HG03066 (cell line): ENCODE data around the gene MYF5.
"Not testable (repeated sequence)": the region's sequence is repeated elsewhere in the genome, so short reads cannot be mapped to it uniquely, and the experiment has no call there.

Source experiments
- ATAC-seq: cut with Tn5 transposase; IDR thresholded peaks from one replicate; pipeline ENCODE4 v1.9.1; 2021; ENCODE audit warnings: low read depth; ENCODE audit not compliant: unreplicated experiment

MYF5 gene

GRCh38 chr12:80716696-80717469, at the start of gene MYF5:
MYF5 (plus strand) TSS chr12:80716912; CDS start chr12:80717064, 152 bp downstream.
- no peak for ATAC-seq

DNA sequence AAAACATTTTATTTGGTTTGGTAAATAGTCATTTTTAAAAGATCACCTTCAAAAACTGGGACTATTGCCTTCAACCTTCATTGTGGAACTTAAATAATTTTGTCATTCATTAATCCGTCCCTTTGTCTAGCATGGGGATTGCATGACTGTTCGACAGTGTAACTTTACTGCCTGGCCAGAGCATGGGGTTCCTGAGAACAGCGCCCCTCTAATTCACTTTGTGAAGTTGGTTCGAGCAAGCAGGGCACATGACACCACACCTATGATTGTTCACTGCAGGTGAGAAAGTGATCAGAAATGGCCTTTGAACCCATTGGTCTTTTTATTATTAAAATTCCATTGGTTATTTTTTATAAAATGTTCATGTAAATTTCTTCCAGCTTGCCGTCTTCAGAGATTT, 46.5 kb upstream of the MYF5 start:
- no peak for ATAC-seq

- ATAC-seq: not testable (repeated sequence)
These were observed 40.6 kb upstream of the MYF5 start for GRCh38 chr12:80676042-80676636.

- no peak for ATAC-seq
These were observed 39.9 kb upstream of the MYF5 start for GRCh38 chr12:80676856-80677255.

GRCh38 chr12:80677994-80678393, 38.7 kb upstream of the MYF5 start:
- no peak for ATAC-seq

GRCh38 chr12:80679346-80680131, 37.2 kb upstream of the MYF5 start:
- no peak for ATAC-seq

DNA sequence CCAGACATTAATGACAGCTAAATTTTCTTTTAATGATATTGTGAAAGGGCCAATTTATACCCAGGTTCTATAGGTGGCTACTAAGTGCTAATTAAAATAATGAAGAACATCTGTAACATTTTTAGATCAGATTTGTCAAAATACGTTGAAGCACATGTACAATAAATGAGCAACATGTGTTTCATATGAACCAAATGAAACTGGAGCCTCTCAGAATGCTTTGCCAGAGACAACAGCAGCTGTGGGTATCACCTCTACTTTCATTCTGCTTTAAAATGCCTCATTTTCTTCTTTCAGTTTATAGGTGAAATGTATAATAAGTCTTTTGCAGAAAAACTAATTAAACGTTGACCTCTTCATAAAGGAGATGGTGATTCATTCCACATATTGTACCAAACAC, 35.4 kb upstream of the MYF5 start:
- no peak for ATAC-seq

GRCh38 chr12:80681786-80682185, 34.9 kb upstream of the MYF5 start:
- no peak for ATAC-seq

- ATAC-seq: no peak
These were observed 32.6 kb upstream of the MYF5 start for GRCh38 chr12:80684077-80684495.

GRCh38 chr12:80690090-80690489, 26.6 kb upstream of the MYF5 start:
- ATAC-seq: no peak

GRCh38 chr12:80690513-80690912, 26.2 kb upstream of the MYF5 start:
- ATAC-seq: no peak

- ATAC-seq: peak; percentile 61
These were observed 24.6 kb upstream of the MYF5 start for GRCh38 chr12:80692114-80692513.

- ATAC-seq: no peak
These were observed 19.3 kb upstream of the MYF5 start for GRCh38 chr12:80697270-80697887.

- no peak for ATAC-seq
These were observed 18.5 kb upstream of the MYF5 start for GRCh38 chr12:80698256-80698655.

DNA sequence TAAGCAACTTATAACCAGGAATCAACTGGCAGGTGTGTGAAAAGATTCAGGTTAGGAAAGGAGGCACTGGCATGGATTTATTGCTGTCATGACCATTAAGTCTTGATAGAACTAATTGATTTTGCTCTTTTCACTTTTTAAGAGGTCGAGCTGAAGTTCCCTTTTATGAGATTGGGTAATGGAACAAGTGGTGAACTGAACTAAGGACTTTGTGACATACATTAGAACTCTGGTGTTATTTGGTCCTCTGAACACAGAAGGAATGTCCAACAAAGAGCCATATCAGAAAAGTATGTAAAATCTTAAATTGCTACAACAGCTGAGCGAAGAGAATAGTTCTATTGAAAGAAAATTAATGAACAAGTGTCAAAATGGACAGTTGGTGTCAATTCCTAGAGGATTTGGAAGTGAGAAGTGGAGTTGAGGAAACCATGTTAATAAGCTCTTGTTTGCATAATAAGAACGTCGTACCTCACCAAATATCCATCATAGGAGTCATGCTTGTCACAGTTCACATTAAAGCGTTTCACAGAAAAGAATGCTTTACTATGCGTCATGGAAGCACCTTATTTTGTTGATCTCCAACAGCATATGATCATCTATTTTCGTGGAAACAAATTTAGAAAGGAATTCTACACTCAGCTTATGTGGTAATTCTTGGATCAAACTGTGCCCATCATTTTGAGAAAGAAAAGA, 17.7 kb upstream of the MYF5 start:
- ATAC-seq: no peak

GRCh38 chr12:80700327-80700726, 16.4 kb upstream of the MYF5 start:
- no peak for ATAC-seq

DNA sequence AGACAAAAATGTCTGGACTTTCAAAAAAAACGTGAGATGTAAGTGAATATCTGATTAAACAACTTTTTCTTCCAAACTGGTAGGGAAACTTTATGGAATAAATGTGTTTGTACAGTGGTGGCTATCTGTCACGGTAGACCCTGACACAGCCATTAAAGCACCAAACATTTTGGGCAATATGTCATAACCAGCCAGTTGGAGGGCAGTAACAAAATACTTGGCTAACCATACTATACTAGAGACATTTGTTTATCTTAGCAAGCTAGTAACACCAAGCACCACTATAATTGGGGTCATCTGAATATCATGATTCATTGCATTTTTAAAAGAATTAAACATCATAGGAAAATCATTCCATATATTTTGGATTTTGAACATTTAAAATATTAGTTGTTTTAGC, 15.3 kb upstream of the MYF5 start:
- no peak for ATAC-seq

DNA sequence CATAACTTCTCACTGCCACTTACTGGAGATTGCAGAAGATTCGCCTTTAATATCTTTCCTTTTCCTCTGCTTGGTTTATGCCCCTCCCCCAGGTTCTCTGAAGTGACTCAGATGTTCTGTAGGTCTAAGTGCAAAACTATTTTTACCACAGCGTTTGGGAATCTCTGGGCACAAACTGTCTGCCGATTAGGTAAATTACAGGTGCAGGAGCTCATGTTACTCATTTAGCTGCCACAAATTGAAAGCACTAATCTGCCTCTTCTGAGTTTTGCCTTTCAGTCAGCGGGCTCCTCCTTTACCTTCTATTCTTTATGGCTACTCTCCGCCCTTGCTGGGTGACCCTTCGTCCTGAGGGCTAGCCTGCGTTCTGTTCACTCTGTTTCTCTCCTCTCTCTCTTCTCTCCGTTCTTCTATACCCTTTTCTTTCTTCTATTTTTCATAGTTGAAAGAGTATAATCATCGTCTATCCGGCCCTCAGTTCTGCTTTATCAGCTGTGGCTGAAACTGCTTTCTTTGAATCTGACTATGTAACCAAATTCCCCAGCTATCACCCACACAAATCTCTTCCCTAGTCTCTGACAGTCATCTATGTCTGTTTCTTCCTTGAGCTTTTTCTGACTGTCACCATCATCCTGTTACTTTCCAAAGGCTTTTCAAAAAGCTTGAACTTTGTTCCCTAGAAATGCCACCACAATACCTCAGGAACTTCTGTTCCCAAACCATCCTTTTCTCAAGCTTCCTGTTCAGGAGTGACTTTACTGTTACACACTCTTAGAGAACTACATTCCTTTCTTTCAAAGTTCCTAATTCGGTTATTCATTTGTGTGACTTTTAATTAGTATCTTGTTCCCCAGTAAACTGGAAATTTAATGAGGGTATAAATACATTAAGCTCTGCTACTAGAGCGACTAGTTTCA, 13.6 kb upstream of the MYF5 start:
- ATAC-seq: peak; percentile 84

DNA sequence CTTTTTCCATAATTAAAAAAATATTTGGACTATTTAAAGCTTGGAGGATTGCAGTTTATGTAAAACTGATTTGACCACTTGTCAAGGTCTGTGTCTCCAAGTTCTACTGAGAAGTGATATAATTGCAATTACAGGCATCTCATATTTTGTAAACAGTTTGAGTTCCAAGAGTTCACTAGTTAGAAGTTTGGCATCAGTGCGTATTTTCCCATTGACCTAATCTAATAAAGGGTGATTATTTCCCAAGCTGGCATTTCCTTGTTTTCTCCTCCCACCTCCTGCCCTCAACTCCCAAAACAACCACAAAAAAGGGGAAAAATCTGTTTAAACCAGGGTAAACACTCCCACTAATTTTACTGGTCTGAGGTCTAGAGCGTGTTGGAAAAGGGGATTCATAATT, 12.3 kb upstream of the MYF5 start:
- ATAC-seq: no peak
